DMS 273 (cell line): ENCODE data around the gene ZNF302.
"Not testable (repeated sequence)": the region's sequence is repeated elsewhere in the genome, so short reads cannot be mapped to it uniquely, and the experiment has no call there.

Experiments
- DNase-seq: peaks from one replicate; lab custom pipeline; 2025; ENCODE audit not compliant: unreplicated experiment; lab: John Stamatoyannopoulos, UW

The ZNF302 gene

GRCh38 chr19:34671972-34672371, 5.5 kb upstream of the ZNF302 start:
- DNase-seq, result no peak

- DNase-seq, result no peak
Measured at GRCh38 chr19:34673590-34673989, 3.9 kb upstream of the ZNF302 start.

- no peak for DNase-seq
Measured at GRCh38 chr19:34675250-34675649, 2.2 kb upstream of the ZNF302 start.

GRCh38 chr19:34675919-34676318, 1.6 kb upstream of the ZNF302 start:
- no peak for DNase-seq

- peak; percentile 95 for DNase-seq
Measured at GRCh38 chr19:34676697-34677385, 637 bp upstream of the ZNF302 start, which contains the start of gene SCGB2B2. SCGB2B2 (minus strand) TSS chr19:34677159; CDS start chr19:34594563, 82,596 bp downstream.

- no peak for DNase-seq
Measured at GRCh38 chr19:34678085-34678412, 571 bp downstream of the ZNF302 start.

GRCh38 chr19:34678421-34678820, 943 bp downstream of the ZNF302 start:
- DNase-seq, result no peak

- no peak for DNase-seq
Measured at GRCh38 chr19:34681478-34681877, 4.0 kb downstream of the ZNF302 start.

GRCh38 chr19:34685266-34685665, 7.8 kb downstream of the ZNF302 start:
- DNase-seq, result not testable (repeated sequence)

GRCh38 chr19:34686455-34686854, 9.0 kb downstream of the ZNF302 start:
- no peak for DNase-seq

GRCh38 chr19:34687348-34687747, 9.9 kb downstream of the ZNF302 start:
- DNase-seq, result no peak

- DNase-seq, result no peak
Measured at GRCh38 chr19:34688592-34688991, 11.1 kb downstream of the ZNF302 start.

- DNase-seq, result no peak
Measured at GRCh38 chr19:34690372-34690771, 12.9 kb downstream of the ZNF302 start.

GRCh38 chr19:34692549-34692948, 15.1 kb downstream of the ZNF302 start:
- no peak for DNase-seq

GRCh38 chr19:34707661-34708060, 30.2 kb downstream of the ZNF302 start:
- DNase-seq, result no peak

GRCh38 chr19:34711890-34712289, 34.4 kb downstream of the ZNF302 start:
- DNase-seq, result no peak

- DNase-seq, result peak; percentile 87
Measured at GRCh38 chr19:34712395-34713261, 35.1 kb downstream of the ZNF302 start.

- DNase-seq, result no peak
Measured at GRCh38 chr19:34713262-34713637, 35.8 kb downstream of the ZNF302 start.

- no peak for DNase-seq
Measured at GRCh38 chr19:34715357-34715756, 37.9 kb downstream of the ZNF302 start.

GRCh38 chr19:34722353-34722752, 44.9 kb downstream of the ZNF302 start:
- no peak for DNase-seq

- DNase-seq, result no peak
Measured at GRCh38 chr19:34725400-34725799, 47.9 kb downstream of the ZNF302 start.
